Measurements from ENCODE around the gene PRDM2.

The PRDM2 gene

DNA sequence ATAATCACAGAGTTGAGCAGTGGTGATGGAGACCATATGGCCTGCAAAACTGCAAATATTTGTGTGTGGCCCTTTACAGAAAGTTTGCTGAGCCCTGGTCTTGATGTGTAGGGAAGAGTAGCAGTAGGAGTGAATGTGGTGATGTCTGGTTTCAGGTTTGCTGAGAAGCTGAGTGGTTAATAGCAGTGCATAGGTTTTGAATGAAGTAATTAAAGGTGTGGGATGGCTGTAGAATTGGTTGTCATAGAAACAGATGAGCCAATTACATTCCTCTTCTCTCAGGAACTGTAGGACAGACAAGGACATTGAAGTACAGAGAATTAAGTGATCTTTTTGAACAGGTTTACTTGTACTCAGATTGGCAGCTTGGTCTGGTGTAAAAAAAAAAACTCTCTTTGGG, 37.4 kb downstream of the PRDM2 start:
- TF ChIP-seq ISL1 (CRISPR knock-in tag; IDR thresholded peaks at IDR 0.05) (no peak), ESRRG (CRISPR knock-in tag; IDR thresholded peaks at IDR 0.05) (no peak), TCF4 (CRISPR knock-in tag; IDR thresholded peaks at IDR 0.05; ENCODE audit: borderline replicate concordance) (no peak), PPARA (CRISPR knock-in tag; IDR thresholded peaks at IDR 0.05; ENCODE audit: borderline replicate concordance) (no peak), CSDC2 (CRISPR knock-in tag; IDR thresholded peaks at IDR 0.05) (no peak), ZFP30 (CRISPR knock-in tag; IDR thresholded peaks at IDR 0.05) (no peak), RARB (CRISPR knock-in tag; IDR thresholded peaks at IDR 0.05) (no peak)
- TF ChIP-seq, protein P1, sequence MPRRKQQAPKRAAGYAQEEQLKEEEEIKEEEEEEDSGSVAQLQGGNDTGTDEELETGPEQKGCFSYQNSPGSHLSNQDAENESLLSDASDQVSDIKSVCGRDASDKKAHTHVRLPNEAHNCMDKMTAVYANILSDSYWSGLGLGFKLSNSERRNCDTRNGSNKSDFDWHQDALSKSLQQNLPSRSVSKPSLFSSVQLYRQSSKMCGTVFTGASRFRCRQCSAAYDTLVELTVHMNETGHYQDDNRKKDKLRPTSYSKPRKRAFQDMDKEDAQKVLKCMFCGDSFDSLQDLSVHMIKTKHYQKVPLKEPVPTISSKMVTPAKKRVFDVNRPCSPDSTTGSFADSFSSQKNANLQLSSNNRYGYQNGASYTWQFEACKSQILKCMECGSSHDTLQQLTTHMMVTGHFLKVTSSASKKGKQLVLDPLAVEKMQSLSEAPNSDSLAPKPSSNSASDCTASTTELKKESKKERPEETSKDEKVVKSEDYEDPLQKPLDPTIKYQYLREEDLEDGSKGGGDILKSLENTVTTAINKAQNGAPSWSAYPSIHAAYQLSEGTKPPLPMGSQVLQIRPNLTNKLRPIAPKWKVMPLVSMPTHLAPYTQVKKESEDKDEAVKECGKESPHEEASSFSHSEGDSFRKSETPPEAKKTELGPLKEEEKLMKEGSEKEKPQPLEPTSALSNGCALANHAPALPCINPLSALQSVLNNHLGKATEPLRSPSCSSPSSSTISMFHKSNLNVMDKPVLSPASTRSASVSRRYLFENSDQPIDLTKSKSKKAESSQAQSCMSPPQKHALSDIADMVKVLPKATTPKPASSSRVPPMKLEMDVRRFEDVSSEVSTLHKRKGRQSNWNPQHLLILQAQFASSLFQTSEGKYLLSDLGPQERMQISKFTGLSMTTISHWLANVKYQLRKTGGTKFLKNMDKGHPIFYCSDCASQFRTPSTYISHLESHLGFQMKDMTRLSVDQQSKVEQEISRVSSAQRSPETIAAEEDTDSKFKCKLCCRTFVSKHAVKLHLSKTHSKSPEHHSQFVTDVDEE (CRISPR knock-in tag; IDR thresholded peaks at IDR 0.05): no peak
- no peak for ATAC-seq

DNA sequence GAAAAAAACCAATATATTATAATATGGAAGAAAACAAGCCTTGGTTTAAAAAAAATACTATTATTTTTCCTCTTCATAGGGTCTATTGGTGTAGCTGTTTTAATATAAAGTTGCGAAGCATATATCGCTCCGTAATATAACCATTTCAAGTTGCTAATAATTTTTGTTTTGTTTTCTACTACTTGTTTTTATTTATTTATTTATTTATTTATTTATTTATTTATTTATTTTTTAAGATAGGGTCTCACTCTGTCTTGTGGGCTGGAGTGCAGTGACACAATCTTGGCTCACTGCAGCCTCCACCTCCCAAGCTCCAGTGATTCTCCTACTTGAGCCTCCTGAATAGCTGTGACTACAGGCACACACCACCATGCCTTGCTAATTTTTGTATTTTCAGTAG, 46.4 kb downstream of the PRDM2 start:
- no peak for ATAC-seq
- TF ChIP-seq ZNF565 (CRISPR knock-in tag; conservative IDR thresholded peaks at IDR 0.05; ENCODE audit: low read depth) (no peak), ARNTL (CRISPR knock-in tag; IDR thresholded peaks at IDR 0.05; ENCODE audit: borderline replicate concordance, low read depth) (no peak), ZNF8 (CRISPR knock-in tag; IDR thresholded peaks at IDR 0.05) (no peak), PPARA (CRISPR knock-in tag; IDR thresholded peaks at IDR 0.05; ENCODE audit: borderline replicate concordance) (no peak), ZNF70 (CRISPR knock-in tag; IDR thresholded peaks at IDR 0.05) (no peak), ESRRG (CRISPR knock-in tag; IDR thresholded peaks at IDR 0.05) (no peak), TCF4 (CRISPR knock-in tag; IDR thresholded peaks at IDR 0.05; ENCODE audit: borderline replicate concordance) (no peak), RARB (CRISPR knock-in tag; IDR thresholded peaks at IDR 0.05) (no peak), GLIS3 (CRISPR knock-in tag; IDR thresholded peaks at IDR 0.05) (no peak), ZFP3 (CRISPR knock-in tag; IDR thresholded peaks at IDR 0.05) (no peak), ISL1 (CRISPR knock-in tag; IDR thresholded peaks at IDR 0.05) (no peak), OSR1 (CRISPR knock-in tag; IDR thresholded peaks at IDR 0.05) (no peak), BACH2 (CRISPR knock-in tag; IDR thresholded peaks at IDR 0.05; ENCODE audit: borderline replicate concordance) (no peak), SNAI2 (CRISPR knock-in tag; IDR thresholded peaks at IDR 0.05) (no peak), ZFP30 (CRISPR knock-in tag; IDR thresholded peaks at IDR 0.05) (no peak), ZC3H10 (CRISPR knock-in tag; IDR thresholded peaks at IDR 0.05) (no peak)
- TF ChIP-seq, protein P2, sequence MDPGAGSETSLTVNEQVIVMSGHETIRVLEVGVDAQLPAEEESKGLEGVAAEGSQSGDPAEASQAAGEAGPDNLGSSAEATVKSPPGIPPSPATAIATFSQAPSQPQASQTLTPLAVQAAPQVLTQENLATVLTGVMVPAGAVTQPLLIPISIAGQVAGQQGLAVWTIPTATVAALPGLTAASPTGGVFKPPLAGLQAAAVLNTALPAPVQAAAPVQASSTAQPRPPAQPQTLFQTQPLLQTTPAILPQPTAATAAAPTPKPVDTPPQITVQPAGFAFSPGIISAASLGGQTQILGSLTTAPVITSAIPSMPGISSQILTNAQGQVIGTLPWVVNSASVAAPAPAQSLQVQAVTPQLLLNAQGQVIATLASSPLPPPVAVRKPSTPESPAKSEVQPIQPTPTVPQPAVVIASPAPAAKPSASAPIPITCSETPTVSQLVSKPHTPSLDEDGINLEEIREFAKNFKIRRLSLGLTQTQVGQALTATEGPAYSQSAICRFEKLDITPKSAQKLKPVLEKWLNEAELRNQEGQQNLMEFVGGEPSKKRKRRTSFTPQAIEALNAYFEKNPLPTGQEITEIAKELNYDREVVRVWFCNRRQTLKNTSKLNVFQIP (CRISPR knock-in tag; IDR thresholded peaks at IDR 0.05; ENCODE audit: borderline replicate concordance, low read depth): no peak
- TF ChIP-seq, protein P3, sequence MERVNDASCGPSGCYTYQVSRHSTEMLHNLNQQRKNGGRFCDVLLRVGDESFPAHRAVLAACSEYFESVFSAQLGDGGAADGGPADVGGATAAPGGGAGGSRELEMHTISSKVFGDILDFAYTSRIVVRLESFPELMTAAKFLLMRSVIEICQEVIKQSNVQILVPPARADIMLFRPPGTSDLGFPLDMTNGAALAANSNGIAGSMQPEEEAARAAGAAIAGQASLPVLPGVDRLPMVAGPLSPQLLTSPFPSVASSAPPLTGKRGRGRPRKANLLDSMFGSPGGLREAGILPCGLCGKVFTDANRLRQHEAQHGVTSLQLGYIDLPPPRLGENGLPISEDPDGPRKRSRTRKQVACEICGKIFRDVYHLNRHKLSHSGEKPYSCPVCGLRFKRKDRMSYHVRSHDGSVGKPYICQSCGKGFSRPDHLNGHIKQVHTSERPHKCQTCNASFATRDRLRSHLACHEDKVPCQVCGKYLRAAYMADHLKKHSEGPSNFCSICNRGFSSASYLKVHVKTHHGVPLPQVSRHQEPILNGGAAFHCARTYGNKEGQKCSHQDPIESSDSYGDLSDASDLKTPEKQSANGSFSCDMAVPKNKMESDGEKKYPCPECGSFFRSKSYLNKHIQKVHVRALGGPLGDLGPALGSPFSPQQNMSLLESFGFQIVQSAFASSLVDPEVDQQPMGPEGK (CRISPR knock-in tag; IDR thresholded peaks at IDR 0.05; ENCODE audit: borderline replicate concordance): no peak
- TF ChIP-seq, protein P1 (CRISPR knock-in tag; IDR thresholded peaks at IDR 0.05): no peak
- TF ChIP-seq, protein P4, sequence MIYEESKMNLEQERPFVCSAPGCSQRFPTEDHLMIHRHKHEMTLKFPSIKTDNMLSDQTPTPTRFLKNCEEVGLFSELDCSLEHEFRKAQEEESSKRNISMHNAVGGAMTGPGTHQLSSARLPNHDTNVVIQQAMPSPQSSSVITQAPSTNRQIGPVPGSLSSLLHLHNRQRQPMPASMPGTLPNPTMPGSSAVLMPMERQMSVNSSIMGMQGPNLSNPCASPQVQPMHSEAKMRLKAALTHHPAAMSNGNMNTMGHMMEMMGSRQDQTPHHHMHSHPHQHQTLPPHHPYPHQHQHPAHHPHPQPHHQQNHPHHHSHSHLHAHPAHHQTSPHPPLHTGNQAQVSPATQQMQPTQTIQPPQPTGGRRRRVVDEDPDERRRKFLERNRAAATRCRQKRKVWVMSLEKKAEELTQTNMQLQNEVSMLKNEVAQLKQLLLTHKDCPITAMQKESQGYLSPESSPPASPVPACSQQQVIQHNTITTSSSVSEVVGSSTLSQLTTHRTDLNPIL (CRISPR knock-in tag; IDR thresholded peaks at IDR 0.05; ENCODE audit: low read depth): no peak

Data from SK-N-SH treated with all-trans-retinoic acid at 6 μM for 48 hours (cell line).